GM19372 (cell line): ENCODE data around the gene TMEM88.

Experiments
- ATAC-seq: cut with Tn5 transposase; IDR thresholded peaks from one replicate; pipeline ENCODE4 v1.9.1; 2021; ENCODE audit warnings: mild to moderate bottlenecking, low read depth, moderate library complexity; ENCODE audit not compliant: unreplicated experiment

TMEM88 gene

DNA sequence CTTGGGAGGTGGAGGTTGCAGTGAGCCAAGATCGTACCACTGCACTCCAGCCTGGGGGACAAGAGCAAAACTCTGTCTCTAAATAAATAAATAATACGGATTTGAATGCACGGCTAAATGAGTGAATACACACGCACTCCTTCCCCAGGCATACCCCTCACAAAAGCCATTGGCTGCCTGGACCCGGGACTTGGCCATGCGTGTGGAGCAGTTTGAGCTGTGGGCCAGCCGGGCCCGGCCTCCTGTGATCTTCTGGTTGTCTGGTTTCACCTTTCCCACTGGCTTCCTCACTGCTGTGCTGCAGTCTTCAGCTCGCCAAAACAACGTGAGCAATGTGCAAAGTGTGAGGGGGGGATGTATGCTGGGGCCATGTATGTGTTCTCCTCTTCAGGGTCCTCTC, 22.4 kb upstream of the TMEM88 start:
- ATAC-seq, result no peak

DNA sequence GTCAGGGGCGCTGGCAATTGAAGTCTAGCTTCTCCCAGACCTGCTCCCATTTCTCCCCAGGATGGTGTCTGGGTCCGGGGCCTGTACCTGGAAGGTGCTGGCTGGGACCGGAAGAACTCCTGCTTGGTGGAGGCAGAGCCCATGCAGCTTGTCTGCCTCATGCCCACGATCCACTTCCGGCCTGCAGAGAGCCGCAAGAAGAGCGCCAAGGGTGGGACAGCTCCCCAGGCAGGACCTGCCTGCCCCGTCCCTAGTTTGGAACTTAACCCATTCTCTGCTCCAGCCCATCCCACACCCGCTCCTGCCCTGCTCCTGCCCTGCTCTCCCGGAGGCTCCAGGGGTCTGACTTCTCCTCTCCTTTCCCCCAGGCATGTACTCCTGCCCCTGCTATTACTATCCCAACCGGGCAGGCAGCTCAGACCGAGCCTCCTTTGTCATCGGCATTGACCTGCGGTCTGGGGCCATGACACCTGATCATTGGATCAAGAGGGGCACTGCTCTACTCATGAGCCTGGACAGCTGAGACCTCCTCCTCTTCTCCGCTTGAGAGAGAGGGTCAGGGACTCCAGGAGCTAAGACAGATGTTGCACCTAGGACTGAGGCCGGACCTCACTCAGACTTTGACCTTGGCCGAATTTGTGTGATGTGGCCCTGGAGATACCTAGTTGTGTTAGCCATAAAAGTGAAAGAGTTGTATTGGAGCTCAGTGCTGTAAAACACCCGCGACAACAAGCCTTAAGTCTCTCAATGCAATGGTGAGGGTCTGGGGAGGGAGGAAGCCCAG, 21.7 kb upstream of the TMEM88 start:
- ATAC-seq, result no peak

DNA sequence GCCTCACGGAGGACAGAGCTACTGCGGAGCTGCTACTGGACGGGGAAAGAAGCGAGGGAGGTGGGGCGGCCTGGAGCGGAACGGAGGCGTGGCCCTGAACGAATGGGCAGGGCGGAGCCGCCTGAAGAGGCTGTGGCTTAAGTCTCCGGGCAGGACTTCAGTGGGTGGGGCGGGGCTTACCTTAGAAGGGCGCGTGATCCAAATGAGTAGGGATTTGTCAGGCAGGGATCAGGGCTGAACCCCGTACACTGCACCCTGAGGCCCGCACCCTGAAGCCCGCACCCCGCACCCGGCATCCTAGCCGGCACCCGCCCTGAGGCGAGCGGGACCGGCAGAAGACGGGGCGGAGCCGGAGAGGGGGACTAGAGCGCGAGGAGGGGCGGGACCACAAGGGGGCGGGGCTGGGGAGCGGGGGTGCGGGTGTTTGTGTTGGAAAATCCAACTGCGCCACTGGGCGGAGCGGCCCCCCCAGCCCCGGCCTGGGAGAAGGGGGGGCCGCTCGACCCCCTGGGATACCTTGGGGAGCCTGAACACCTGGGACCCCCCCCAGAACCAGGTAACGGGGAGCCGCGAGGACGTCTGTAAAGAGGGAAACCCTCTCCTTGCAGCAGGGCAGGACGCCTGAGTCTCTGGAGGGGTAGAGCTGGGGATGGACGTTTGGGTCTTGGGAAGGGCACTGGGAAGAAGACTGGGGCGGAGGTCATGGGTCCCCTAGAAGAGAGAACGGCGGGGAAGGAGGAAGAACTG, 20.9 kb upstream of the TMEM88 start, which contains the start of gene KDM6B:
TSS of gene KDM6B (plus strand) at position 423 of the 747 bp plus-strand sequence. CDS start 11,338 bp downstream, outside the sequence.
- ATAC-seq, result peak; percentile 40

GRCh38 chr17:7834542-7834956, 20.3 kb upstream of the TMEM88 start:
- no peak for ATAC-seq

DNA sequence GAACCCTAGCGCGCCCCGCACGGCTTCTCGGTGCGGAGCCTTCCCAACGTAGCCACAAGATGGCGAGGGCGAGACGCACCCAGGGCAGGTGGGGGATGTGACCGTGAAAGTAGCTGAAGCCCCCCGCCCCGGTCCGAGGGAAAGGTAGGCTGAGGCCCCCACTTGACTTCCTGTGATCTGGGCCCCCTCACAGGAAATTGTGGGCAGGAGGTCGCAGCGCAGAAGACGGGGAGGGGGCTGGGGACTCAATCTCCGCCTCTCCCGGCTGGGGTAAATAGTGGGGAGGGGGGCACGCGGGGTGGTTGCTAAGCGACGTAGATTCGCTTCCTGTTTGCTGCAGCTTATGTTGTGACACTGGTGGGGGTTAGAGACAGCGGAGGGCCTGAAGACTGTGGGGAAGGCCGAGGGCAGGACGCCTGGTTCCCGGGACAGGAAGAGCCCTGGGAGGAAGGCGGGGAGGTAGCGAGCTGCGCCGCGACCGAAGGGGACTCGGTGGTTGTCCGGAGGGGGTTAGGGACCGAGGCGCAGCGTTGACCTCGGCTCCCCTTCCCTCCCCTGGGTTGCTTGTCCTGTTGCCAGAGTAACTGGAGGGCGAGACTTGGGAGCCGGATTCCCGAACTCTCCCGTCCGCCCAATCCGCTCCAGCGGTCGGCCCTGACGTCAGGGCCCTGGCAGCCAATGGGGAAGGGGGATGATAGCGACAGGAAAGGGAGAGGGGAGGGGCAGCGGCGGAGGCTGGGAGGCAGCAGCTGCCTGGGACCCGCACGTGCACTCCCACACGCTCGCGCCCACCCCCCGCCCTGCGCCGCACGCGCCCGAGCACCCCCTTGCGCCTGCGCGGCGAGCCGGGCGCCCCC, 19.7 kb upstream of the TMEM88 start:
- peak; percentile 53 for ATAC-seq

DNA sequence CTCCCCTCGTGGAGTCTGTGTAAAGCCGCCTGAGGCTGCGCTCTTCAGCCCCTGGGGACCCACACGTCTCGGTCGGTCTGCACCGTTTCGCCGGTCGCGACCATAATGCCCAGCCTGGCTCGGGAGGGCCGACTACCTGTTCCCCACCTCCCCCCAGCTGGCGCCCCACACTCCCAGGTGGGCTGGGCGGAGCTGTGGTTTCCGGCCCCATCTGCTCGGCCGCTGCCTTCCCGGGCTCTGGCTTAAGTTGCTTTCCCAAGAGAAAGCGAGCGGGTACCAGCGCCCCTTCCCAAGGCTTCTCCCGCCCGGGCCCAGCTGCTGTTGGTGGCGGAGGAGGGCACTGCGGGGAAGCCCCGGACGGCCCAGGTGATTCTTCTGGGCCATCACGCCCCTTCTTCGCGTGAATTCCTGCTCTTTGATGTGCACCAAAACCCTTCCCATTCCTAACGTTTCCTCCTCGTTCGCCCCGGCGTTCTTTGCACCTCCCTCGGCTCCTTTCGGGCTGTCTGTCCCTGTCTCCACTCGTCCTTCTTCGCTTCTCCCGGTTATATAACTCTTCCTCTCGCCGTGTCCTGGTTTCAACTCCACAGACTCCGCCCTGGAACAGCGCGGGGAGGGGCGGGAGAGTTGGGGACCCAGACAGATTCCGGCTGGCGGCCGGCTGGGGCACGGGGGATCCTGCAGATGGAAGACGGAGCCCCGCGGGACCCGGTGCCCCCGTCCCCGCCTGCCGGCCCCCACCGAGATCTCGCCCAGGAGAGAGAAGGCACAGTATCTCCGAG, 18.9 kb upstream of the TMEM88 start:
- ATAC-seq, result peak; percentile 37

GRCh38 chr17:7836596-7837407, 18.1 kb upstream of the TMEM88 start:
- ATAC-seq, result no peak

- ATAC-seq, result no peak
Observed at GRCh38 chr17:7837408-7838088, 17.3 kb upstream of the TMEM88 start.

GRCh38 chr17:7838090-7839075, 16.5 kb upstream of the TMEM88 start:
- ATAC-seq, result no peak

- ATAC-seq, result no peak
Observed at GRCh38 chr17:7839190-7839875, 15.5 kb upstream of the TMEM88 start.

DNA sequence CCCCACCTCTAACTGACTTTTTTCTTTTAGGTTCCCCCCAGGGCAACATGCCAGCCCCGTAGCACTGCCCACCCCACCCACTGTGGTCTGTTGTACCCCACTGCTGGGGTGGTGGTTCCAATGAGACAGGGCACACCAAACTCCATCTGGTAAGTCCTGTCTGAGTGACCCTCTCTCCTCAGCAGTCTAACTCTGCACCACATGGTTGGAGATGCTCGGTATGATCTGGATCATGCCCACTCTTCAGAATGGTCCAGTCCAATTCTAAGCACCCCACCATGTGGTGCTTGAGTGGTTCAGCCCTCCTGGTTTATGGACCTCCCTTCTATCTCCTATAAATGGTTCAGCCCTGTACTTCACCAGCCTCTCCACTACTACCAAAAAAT, 15.0 kb upstream of the TMEM88 start:
- ATAC-seq, result no peak

- ATAC-seq, result no peak
Observed at GRCh38 chr17:7840441-7840840, 14.4 kb upstream of the TMEM88 start.

DNA sequence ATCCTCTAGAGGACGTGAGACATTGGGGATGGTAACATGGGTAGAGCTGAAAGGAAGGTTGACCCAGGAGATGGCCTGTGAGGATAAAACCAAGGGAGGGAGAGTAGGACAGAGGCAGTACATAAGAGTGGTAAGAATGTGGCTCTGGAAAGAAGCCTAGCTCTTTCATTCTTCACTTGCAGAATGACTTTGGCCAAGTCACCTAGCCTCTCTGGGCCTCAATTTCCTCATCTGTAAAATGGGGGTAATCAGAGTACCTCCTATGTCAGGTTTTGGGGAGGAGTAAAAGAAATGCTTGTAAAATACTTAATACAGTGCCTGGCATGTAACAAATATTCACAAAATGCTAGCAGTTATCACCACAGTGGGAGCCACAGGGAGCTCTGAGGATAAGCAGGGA, 14.0 kb upstream of the TMEM88 start:
- ATAC-seq, result no peak

DNA sequence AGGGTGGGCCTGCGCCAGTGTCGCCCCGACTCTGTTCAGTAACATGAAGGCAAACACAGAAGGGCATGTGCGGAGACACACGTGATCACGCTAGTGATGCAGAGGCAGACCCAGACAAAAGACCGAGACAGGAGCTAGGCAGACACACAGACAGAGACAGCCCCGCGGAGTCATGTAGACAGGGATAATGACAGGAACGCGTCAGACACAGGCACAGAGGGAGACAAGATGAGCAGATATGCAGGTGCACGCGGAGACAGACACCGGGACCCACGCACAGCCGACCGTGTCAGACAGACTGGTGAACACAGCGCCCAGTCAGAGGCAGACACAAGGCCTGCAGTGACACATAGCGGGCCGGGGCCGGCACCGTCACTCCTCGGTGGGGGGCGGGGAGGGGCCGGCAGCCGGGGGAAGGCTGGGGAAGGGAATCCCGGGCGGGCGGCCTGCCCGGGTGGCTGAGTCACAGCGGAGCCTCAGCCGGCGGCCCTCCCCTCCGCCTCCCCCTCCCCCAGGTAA, 13.4 kb upstream of the TMEM88 start:
- ATAC-seq, result no peak

DNA sequence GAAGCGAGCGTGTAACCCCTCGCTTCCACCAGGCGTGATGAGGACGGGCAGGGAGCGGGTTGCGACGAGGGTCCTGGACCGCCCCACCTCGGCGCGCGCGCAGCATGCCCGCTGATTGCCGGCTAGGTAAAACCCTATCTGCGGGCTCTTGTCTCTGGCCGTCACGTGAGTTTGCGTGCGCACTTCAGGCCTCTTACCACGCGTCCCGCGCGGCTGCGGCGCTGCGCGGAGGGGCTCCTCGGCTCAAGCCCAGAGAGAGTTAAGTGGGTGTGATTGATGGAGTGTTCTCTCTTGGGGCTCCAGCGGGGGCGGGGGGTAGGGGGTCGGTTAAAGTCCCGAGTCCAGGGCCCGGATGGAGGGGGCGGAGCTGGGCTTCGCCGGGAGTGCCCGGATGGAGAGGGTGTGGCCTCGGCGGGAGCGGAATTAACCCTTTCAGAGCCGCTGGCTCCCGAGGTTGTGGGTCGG, 12.9 kb upstream of the TMEM88 start:
- peak; percentile 19 for ATAC-seq

DNA sequence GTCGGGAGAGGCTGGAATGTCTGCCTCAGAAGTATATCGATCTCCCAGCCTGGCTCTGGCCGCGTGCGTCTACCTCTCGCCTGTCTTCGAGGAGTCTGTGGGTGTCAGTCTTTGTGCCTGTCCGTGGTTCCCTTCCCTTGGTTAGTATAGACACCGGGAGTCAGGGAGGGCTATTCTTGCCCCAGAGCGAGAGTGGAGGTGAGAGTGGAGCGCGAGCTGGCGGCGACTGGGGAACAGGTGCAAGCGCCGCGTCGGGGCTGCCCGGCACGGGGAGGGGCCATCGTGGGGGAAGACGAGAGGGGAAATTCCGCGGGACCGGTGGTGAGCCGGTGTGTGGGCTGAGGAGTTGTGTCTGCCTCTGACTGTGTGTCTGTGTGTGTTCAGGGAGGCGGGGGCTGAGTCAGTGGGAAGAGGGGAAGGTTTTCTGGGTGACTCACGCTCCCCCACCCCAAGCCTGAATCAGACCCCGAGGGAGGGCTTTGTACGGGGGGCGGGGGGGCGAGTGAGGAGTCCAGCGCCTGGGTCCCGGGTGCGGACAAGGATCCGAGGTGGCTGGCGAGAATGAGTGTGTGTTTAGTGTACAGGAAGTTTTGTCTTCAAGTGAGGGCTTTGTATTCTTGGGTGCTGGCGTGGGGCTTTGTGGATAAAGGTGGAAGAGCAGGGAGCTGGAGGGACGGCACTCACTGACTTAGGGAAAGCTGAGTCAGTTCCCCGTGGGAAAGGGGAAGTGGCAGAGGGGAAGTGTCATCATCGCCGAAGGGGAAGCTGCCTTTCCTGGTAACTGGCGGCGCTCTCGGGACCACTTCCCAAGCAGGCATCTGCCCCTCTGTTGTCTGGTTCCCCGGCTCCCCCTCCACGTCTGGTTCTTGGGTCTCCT, 12.2 kb upstream of the TMEM88 start:
- peak; percentile 28 for ATAC-seq
